ENCODE data around the gene NOD2. TPM values are rescaled to one million over a fixed set of nuclear protein-coding genes. Genes with fewer than 3 reads are reported as not detected.

NOD2 gene
- total and polyA plus RNA-seq, 2 donors (not counting 1 experiment from before 2014, with no cell fraction given) = 0.50 TPM; not detected in 1

- Histone ChIP-seq H2AFZ (ENCODE audit: low read length) (no peak overlapping the region), H3K4me2 (ENCODE audit: extremely low read depth, insufficient read depth, low read length) (no peak overlapping the region), H3K27ac (ENCODE audit: insufficient read depth, low read length) (no peak overlapping the region), H4K20me1 (ENCODE audit: control insufficient read depth, extremely low read depth, insufficient read depth, low read length) (no peaks in the 10 kb centered on the region), H3K79me2 (ENCODE audit: control insufficient read depth, insufficient read depth, low read length) (no peaks in the 10 kb centered on the region), H3K4me1 (ENCODE audit: control insufficient read depth, extremely low read depth, insufficient read depth, low read length) (no peaks in the 10 kb centered on the region), H3K27me3 (ENCODE audit: control insufficient read depth, insufficient read depth, low read length) (peaks cover 5% of the 10 kb centered on the region), H3K9me3 (ENCODE audit: control insufficient read depth, insufficient read depth, low read depth, low read length) (no peaks in the 10 kb centered on the region), H3K9ac (ENCODE audit: insufficient read depth, low read length) (no peak overlapping the region), H3K4me3 (replicated peaks in 1 of 4; ENCODE audit: control extremely low read depth in 1 of 4, insufficient read depth in 1 of 4, low read depth in 3 of 4, low read length in 4 of 4) (no peak overlapping the region), H3K36me3 (ENCODE audit: control insufficient read depth, insufficient read depth, low read length) (no peaks in the 10 kb centered on the region)
- no peak for TF ChIP-seq EZH2 (IDR thresholded peaks at IDR 0.05; ENCODE audit: low read length, missing control alignments)
- TF ChIP-seq CTCF (conservative IDR thresholded peaks at IDR 0.05 in 1 of 2, IDR thresholded peaks at IDR 0.05 in 1 of 2; ENCODE audit: low read depth in 1 of 2, low read length in 2 of 2) = no peak
- no peak for DNase-seq (ENCODE audit: low read depth in 2 of 2)
Observed at GRCh38 chr16:50733468-50733867, 40.1 kb downstream of the NOD2 start.

- H3K9me3 ChIP-seq (ENCODE audit: control insufficient read depth, insufficient read depth, low read depth, low read length) = no peaks in the 10 kb centered on the region
- no peak overlapping the region for H2AFZ ChIP-seq (ENCODE audit: low read length)
- H3K27me3 ChIP-seq (ENCODE audit: control insufficient read depth, insufficient read depth, low read length) = peaks cover 5% of the 10 kb centered on the region
- no peaks in the 10 kb centered on the region for H3K79me2 ChIP-seq (ENCODE audit: control insufficient read depth, insufficient read depth, low read length)
- no peak overlapping the region for H3K27ac ChIP-seq (ENCODE audit: insufficient read depth, low read length)
- H4K20me1 ChIP-seq (ENCODE audit: control insufficient read depth, extremely low read depth, insufficient read depth, low read length) = no peaks in the 10 kb centered on the region
- TF ChIP-seq EZH2 (IDR thresholded peaks at IDR 0.05; ENCODE audit: low read length, missing control alignments) (no peak), CTCF (conservative IDR thresholded peaks at IDR 0.05 in 1 of 2, IDR thresholded peaks at IDR 0.05 in 1 of 2; ENCODE audit: low read depth in 1 of 2, low read length in 2 of 2) (no peak)
- H3K4me1 ChIP-seq (ENCODE audit: control insufficient read depth, extremely low read depth, insufficient read depth, low read length) = no peaks in the 10 kb centered on the region
- H3K4me2 ChIP-seq (ENCODE audit: extremely low read depth, insufficient read depth, low read length) = no peak overlapping the region
- H3K9ac ChIP-seq (ENCODE audit: insufficient read depth, low read length) = no peak overlapping the region
- no peak overlapping the region for H3K4me3 ChIP-seq (replicated peaks in 1 of 4; ENCODE audit: control extremely low read depth in 1 of 4, insufficient read depth in 1 of 4, low read depth in 3 of 4, low read length in 4 of 4)
- no peaks in the 10 kb centered on the region for H3K36me3 ChIP-seq (ENCODE audit: control insufficient read depth, insufficient read depth, low read length)
- DNase-seq (ENCODE audit: low read depth in 2 of 2) = no peak
Observed at GRCh38 chr16:50735629-50736122, 42.3 kb downstream of the NOD2 start.

GRCh38 chr16:50736448-50736847, 43.0 kb downstream of the NOD2 start:
- no peaks in the 10 kb centered on the region for H4K20me1 ChIP-seq (ENCODE audit: control insufficient read depth, extremely low read depth, insufficient read depth, low read length)
- H2AFZ ChIP-seq (ENCODE audit: low read length) = no peak overlapping the region
- H3K27me3 ChIP-seq (ENCODE audit: control insufficient read depth, insufficient read depth, low read length) = peaks cover 5% of the 10 kb centered on the region
- H3K27ac ChIP-seq (ENCODE audit: insufficient read depth, low read length) = no peak overlapping the region
- H3K9ac ChIP-seq (ENCODE audit: insufficient read depth, low read length) = no peak overlapping the region
- H3K36me3 ChIP-seq (ENCODE audit: control insufficient read depth, insufficient read depth, low read length) = no peaks in the 10 kb centered on the region
- TF ChIP-seq EZH2 (IDR thresholded peaks at IDR 0.05; ENCODE audit: low read length, missing control alignments) (no peak), CTCF (conservative IDR thresholded peaks at IDR 0.05 in 1 of 2, IDR thresholded peaks at IDR 0.05 in 1 of 2; ENCODE audit: low read depth in 1 of 2, low read length in 2 of 2) (no peak)
- H3K4me3 ChIP-seq (replicated peaks in 1 of 4; ENCODE audit: control extremely low read depth in 1 of 4, insufficient read depth in 1 of 4, low read depth in 3 of 4, low read length in 4 of 4) = no peak overlapping the region
- no peaks in the 10 kb centered on the region for H3K9me3 ChIP-seq (ENCODE audit: control insufficient read depth, insufficient read depth, low read depth, low read length)
- H3K4me1 ChIP-seq (ENCODE audit: control insufficient read depth, extremely low read depth, insufficient read depth, low read length) = no peaks in the 10 kb centered on the region
- no peak for DNase-seq (ENCODE audit: low read depth in 2 of 2)
- no peaks in the 10 kb centered on the region for H3K79me2 ChIP-seq (ENCODE audit: control insufficient read depth, insufficient read depth, low read length)
- H3K4me2 ChIP-seq (ENCODE audit: extremely low read depth, insufficient read depth, low read length) = no peak overlapping the region
